ENCODE data around the gene POMP.

DNA sequence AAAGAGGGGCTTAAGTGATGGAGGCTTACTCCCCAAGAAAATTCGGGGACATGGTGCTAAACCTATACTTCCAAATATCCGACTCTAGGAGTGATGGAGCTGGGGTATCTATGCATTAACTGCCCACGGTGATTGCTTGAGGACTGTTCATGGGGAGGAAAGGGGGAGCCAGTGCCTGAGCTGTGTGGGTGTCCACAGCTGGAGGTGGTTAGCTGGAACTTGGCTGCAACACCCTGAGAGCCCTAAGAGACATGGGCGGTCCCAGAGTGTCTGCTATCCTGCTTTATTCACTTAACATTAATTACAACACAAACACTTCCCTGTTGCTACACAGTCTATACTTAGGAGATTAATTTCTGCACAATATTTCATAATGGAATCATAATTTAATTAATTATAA lies 28.1 kb upstream of the POMP start:
- TF ChIP-seq, protein P1, sequence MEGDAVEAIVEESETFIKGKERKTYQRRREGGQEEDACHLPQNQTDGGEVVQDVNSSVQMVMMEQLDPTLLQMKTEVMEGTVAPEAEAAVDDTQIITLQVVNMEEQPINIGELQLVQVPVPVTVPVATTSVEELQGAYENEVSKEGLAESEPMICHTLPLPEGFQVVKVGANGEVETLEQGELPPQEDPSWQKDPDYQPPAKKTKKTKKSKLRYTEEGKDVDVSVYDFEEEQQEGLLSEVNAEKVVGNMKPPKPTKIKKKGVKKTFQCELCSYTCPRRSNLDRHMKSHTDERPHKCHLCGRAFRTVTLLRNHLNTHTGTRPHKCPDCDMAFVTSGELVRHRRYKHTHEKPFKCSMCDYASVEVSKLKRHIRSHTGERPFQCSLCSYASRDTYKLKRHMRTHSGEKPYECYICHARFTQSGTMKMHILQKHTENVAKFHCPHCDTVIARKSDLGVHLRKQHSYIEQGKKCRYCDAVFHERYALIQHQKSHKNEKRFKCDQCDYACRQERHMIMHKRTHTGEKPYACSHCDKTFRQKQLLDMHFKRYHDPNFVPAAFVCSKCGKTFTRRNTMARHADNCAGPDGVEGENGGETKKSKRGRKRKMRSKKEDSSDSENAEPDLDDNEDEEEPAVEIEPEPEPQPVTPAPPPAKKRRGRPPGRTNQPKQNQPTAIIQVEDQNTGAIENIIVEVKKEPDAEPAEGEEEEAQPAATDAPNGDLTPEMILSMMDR (IDR thresholded peaks at IDR 0.05): no peak
- TF ChIP-seq POLR2AphosphoS5 (IDR thresholded peaks at IDR 0.05): no peak
